Activated naive CD8-positive, alpha-beta T cell treated with anti-CD3 and anti-CD28 coated beads, Interleukin-2, amount 10 ng/mL, durations not matched to agents 7 days and 5 days (primary cell): Measurements from ENCODE around the gene LMCD1. TPM values are rescaled to one million over a fixed set of nuclear protein-coding genes. Genes with fewer than 3 reads are reported as not detected.

ENCODE experiments used
- ATAC-seq: fragments of 150-1000 bp; cut with Tn5 transposase; one replicate; pipeline ENCODE4 v1.10.0; 2021; ENCODE audit warnings: low read depth, moderate library complexity
- POLR2A ChIA-PET: fragments of 350-600 bp; sonication (Branson Sonifier 250); formaldehyde crosslinking; loops from one replicate; lab custom pipeline; 2021; ENCODE audit warnings: antibody characterized with exemption; lab: Charles Lee
- DNase-seq: peaks from one replicate; pipeline ENCODE4 v3.0.0; 2021
- H3K27ac Mint-ChIP-seq: one replicate; pipeline ENCODE4 v1.8.0; 2022; ENCODE audit warnings: mild to moderate bottlenecking, mixed read lengths
- H3K27me3 Mint-ChIP-seq: one replicate; pipeline ENCODE4 v1.8.0; 2022; ENCODE audit warnings: mild to moderate bottlenecking, moderate library complexity, mixed read lengths
- H3K36me3 Mint-ChIP-seq: one replicate; pipeline ENCODE4 v1.8.0; 2021; ENCODE audit warnings: mild to moderate bottlenecking, mixed read lengths
- H3K4me1 Mint-ChIP-seq: one replicate; pipeline ENCODE4 v1.8.0; 2021; ENCODE audit warnings: mixed read lengths
- H3K4me3 Mint-ChIP-seq: one replicate; pipeline ENCODE4 v1.8.0; 2022; ENCODE audit warnings: mild to moderate bottlenecking, moderate library complexity, mixed read lengths
- H3K9me3 Mint-ChIP-seq: one replicate; pipeline ENCODE4 v1.8.0; 2021; ENCODE audit warnings: mixed read lengths
- total RNA-seq, 2 experiments: library from RNA; stranded (reverse); gene quantifications; one replicate each; pipeline ENCODE4 v1.2.3, GENCODE V29; 2021

The LMCD1 gene
- total RNA-seq, 2 experiments from 2014 or later = 0.31 to 0.69 TPM

DNA sequence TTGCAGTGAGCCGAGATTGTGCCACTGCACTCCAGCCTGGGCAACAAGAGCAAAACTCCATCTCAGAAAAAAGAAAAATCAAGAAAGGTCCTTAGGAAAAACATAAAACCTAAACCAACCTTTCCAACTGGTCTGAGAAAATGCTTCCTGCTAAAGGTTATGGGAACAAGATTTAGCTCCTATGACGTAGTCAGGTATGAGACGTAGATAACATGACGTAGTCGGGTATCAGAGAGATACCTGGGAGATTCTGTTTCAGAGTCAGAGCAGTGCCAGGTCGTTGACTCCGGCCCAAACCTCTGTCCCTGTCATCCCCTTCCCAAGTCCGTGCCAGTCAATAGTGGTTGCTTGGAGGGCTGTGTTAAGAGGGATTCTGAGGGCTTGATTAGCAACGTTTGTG lies 39.9 kb downstream of the LMCD1 start:
- Mint-ChIP-seq H3K27ac (no peak overlapping the region), H3K9me3 (no peaks in the 10 kb centered on the region), H3K4me1 (no peaks in the 10 kb centered on the region), H3K27me3 (peaks cover under 1% of the 10 kb centered on the region), H3K36me3 (no peaks in the 10 kb centered on the region), H3K4me3 (no peak overlapping the region)
- no peak for ATAC-seq
- DNase-seq = no peak
- POLR2A ChIA-PET = no interaction called here

- Mint-ChIP-seq H3K36me3 (no peaks in the 10 kb centered on the region), H3K27me3 (no peaks in the 10 kb centered on the region), H3K4me1 (no peaks in the 10 kb centered on the region), H3K4me3 (no peak overlapping the region), H3K27ac (no peak overlapping the region), H3K9me3 (no peaks in the 10 kb centered on the region)
- POLR2A ChIA-PET = no interaction called here
- DNase-seq (no peak), ATAC-seq (no peak)
These were observed 40.8 kb downstream of the LMCD1 start for GRCh38 chr3:8542190-8543135.

- DNase-seq (no peak), ATAC-seq (no peak)
- Mint-ChIP-seq H3K4me3 (no peak overlapping the region), H3K27me3 (no peaks in the 10 kb centered on the region), H3K4me1 (no peaks in the 10 kb centered on the region), H3K9me3 (no peaks in the 10 kb centered on the region), H3K36me3 (no peaks in the 10 kb centered on the region), H3K27ac (no peak overlapping the region)
- POLR2A ChIA-PET = no interaction called here
These were observed 45.0 kb downstream of the LMCD1 start for GRCh38 chr3:8546609-8547008.

GRCh38 chr3:8548502-8549275 lies 47.1 kb downstream of the LMCD1 start:
- H3K4me3 Mint-ChIP-seq = no peak overlapping the region
- POLR2A ChIA-PET = no interaction called here
- ATAC-seq (no peak), DNase-seq (no peak)
- no peaks in the 10 kb centered on the region for H3K36me3 Mint-ChIP-seq
- H3K27ac Mint-ChIP-seq = no peak overlapping the region
- no peaks in the 10 kb centered on the region for H3K27me3 Mint-ChIP-seq
- no peaks in the 10 kb centered on the region for H3K9me3 Mint-ChIP-seq
- no peaks in the 10 kb centered on the region for H3K4me1 Mint-ChIP-seq

DNA sequence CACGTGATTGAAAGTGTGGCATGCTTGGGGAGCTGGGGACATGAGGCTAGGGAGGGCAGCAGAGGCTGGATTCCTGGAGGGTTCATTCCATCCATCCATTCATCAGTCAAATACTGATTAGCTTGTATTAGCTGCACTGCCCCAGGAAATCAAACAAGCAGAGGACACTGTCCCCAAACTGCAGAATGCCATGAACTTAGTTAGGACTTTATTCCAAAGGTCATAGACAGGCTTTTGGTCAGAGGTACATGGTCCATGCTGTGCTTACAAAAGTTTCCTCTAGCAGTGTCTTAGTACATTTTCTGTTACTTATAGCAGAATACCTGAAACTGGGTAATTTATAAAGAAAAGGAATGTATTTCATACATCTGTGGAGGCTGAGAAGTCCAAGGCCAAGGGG lies 47.7 kb downstream of the LMCD1 start:
- no peak for DNase-seq
- H3K27ac Mint-ChIP-seq = no peak overlapping the region
- no peaks in the 10 kb centered on the region for H3K9me3 Mint-ChIP-seq
- no peak for ATAC-seq
- H3K27me3 Mint-ChIP-seq = no peaks in the 10 kb centered on the region
- no peaks in the 10 kb centered on the region for H3K36me3 Mint-ChIP-seq
- POLR2A ChIA-PET = no interaction called here
- H3K4me3 Mint-ChIP-seq = no peak overlapping the region
- H3K4me1 Mint-ChIP-seq = no peaks in the 10 kb centered on the region

DNA sequence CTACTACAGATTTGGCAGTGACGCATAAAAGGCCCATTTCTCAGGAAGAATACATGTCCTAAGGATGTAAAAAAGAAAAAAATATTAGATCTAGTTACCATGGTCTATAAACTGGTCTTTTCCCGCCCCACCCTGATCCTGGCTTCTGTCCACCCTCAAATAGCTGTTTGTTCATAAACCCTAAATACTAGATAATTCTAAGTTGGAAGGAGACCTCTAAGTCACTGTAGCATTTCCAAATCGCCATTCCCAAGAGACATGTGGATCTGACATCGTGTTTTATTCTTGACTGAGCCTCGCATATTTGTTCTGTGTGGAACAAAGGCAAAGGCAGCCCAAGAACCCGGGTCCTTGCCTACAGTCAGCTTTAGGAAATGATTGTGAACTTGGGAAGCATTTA lies 49.0 kb downstream of the LMCD1 start:
- H3K27me3 Mint-ChIP-seq = no peaks in the 10 kb centered on the region
- POLR2A ChIA-PET = no interaction called here
- H3K36me3 Mint-ChIP-seq = no peaks in the 10 kb centered on the region
- H3K4me1 Mint-ChIP-seq = no peaks in the 10 kb centered on the region
- ATAC-seq (no peak), DNase-seq (no peak)
- H3K27ac Mint-ChIP-seq = no peak overlapping the region
- no peaks in the 10 kb centered on the region for H3K9me3 Mint-ChIP-seq
- no peak overlapping the region for H3K4me3 Mint-ChIP-seq

- POLR2A ChIA-PET = no interaction called here
- Mint-ChIP-seq H3K4me3 (no peak overlapping the region), H3K27ac (no peak overlapping the region), H3K4me1 (no peaks in the 10 kb centered on the region), H3K9me3 (no peaks in the 10 kb centered on the region), H3K36me3 (no peaks in the 10 kb centered on the region), H3K27me3 (no peaks in the 10 kb centered on the region)
- no peak for DNase-seq
- no peak for ATAC-seq
These were observed 50.7 kb downstream of the LMCD1 start for GRCh38 chr3:8552223-8552762.

GRCh38 chr3:8553405-8553804 lies 51.8 kb downstream of the LMCD1 start:
- H3K4me3 Mint-ChIP-seq = no peak overlapping the region
- DNase-seq (no peak), ATAC-seq (no peak)
- no peak overlapping the region for H3K27ac Mint-ChIP-seq
- no peaks in the 10 kb centered on the region for H3K27me3 Mint-ChIP-seq
- H3K4me1 Mint-ChIP-seq = no peaks in the 10 kb centered on the region
- no peaks in the 10 kb centered on the region for H3K36me3 Mint-ChIP-seq
- POLR2A ChIA-PET = no interaction called here
- H3K9me3 Mint-ChIP-seq = no peaks in the 10 kb centered on the region

GRCh38 chr3:8554696-8555095 lies 53.1 kb downstream of the LMCD1 start:
- ATAC-seq (no peak), DNase-seq (no peak)
- Mint-ChIP-seq H3K4me1 (no peaks in the 10 kb centered on the region), H3K27me3 (no peaks in the 10 kb centered on the region), H3K9me3 (no peaks in the 10 kb centered on the region), H3K36me3 (no peaks in the 10 kb centered on the region), H3K4me3 (no peak overlapping the region), H3K27ac (no peak overlapping the region)
- POLR2A ChIA-PET = no interaction called here

GRCh38 chr3:8555113-8555661 lies 53.6 kb downstream of the LMCD1 start:
- DNase-seq (no peak), ATAC-seq (no peak)
- Mint-ChIP-seq H3K27me3 (no peaks in the 10 kb centered on the region), H3K36me3 (no peaks in the 10 kb centered on the region), H3K9me3 (no peaks in the 10 kb centered on the region), H3K27ac (no peak overlapping the region), H3K4me3 (no peak overlapping the region), H3K4me1 (no peaks in the 10 kb centered on the region)
- POLR2A ChIA-PET = no interaction called here

DNA sequence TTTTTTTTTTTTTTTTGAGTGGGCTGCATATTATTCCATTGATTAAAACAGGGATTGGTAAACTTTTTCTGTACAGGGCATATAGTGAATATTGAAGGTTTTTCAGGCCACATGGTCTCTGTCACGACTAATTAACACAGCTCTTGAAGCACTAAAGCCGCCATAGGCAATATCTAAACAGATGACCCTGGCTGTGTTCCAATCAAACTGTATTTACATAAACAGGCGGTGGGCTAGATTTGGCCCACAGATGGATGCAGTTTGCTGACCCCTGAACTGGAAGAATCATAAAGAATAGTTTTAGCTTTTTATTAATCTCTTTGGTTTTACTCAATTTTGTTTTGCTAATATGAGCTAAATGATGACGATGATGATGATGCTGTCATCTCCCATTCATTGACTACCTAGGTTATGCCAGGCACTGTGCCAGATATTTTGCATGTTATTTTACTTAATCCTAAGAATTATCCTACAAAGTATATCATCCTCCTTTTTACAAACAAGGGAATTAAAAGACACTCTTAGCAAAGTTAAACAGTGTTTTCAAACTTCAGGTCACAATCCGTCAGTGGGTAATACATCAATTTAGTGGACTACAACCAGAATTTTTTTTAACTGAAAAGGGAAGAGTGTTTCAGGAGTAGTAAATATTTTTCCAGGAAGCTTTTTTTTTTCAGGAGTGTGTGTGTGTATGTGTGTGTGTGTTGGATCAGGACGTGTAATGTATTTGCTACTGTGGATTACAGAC lies 54.3 kb downstream of the LMCD1 start:
- DNase-seq (no peak), ATAC-seq (no peak)
- Mint-ChIP-seq H3K4me1 (no peaks in the 10 kb centered on the region), H3K27ac (no peak overlapping the region), H3K36me3 (no peaks in the 10 kb centered on the region), H3K4me3 (no peak overlapping the region), H3K27me3 (no peaks in the 10 kb centered on the region), H3K9me3 (no peaks in the 10 kb centered on the region)
- POLR2A ChIA-PET = no interaction called here

GRCh38 chr3:8556473-8556869 lies 54.8 kb downstream of the LMCD1 start:
- no peaks in the 10 kb centered on the region for H3K4me1 Mint-ChIP-seq
- no peak overlapping the region for H3K27ac Mint-ChIP-seq
- no peaks in the 10 kb centered on the region for H3K9me3 Mint-ChIP-seq
- no peak for DNase-seq
- ATAC-seq = no peak
- POLR2A ChIA-PET = no interaction called here
- no peaks in the 10 kb centered on the region for H3K27me3 Mint-ChIP-seq
- H3K36me3 Mint-ChIP-seq = no peaks in the 10 kb centered on the region
- H3K4me3 Mint-ChIP-seq = no peak overlapping the region

DNA sequence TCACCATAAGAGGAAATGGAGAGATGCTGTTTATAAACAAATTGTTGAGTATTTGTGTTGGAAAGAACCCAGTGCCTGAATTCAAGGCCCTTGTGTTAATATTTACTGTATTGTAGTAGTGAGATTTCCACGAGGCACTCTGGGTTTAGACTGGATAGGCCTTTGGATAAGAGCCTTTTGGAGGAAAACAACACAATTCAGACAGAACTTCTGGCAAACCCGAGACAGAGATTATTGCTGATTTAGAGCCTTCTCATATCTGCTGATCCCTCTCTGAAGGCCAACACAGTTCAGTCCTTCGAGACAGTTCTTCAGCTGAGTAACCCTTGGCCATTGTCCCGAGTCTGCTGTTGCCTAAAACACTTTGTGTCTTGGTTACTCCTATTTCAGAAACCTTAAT lies 55.7 kb downstream of the LMCD1 start:
- Mint-ChIP-seq H3K9me3 (no peaks in the 10 kb centered on the region), H3K27me3 (no peaks in the 10 kb centered on the region), H3K4me1 (no peaks in the 10 kb centered on the region), H3K36me3 (no peaks in the 10 kb centered on the region), H3K4me3 (no peak overlapping the region), H3K27ac (no peak overlapping the region)
- ATAC-seq (no peak), DNase-seq (no peak)
- POLR2A ChIA-PET = no interaction called here
